SKM-1 (cell line): ENCODE measurements around the gene TIAM2.

Experiments
- DNase-seq: peaks from one replicate; lab custom pipeline; 2025; ENCODE audit not compliant: unreplicated experiment; lab: John Stamatoyannopoulos, UW

TIAM2 gene

GRCh38 chr6:155056756-155057155 is 61.6 kb downstream of the TIAM2 start:
- DNase-seq, result no peak

- DNase-seq, result no peak
These were observed 66.3 kb downstream of the TIAM2 start for GRCh38 chr6:155061381-155061780.

- no peak for DNase-seq
These were observed 67.8 kb downstream of the TIAM2 start for GRCh38 chr6:155062866-155063341.

GRCh38 chr6:155064303-155064702 is 69.2 kb downstream of the TIAM2 start:
- no peak for DNase-seq

GRCh38 chr6:155066361-155066760 is 71.2 kb downstream of the TIAM2 start:
- DNase-seq, result no peak

- no peak for DNase-seq
These were observed 72.0 kb downstream of the TIAM2 start for GRCh38 chr6:155066921-155067680.

- DNase-seq, result peak; percentile 60
These were observed 73.0 kb downstream of the TIAM2 start for GRCh38 chr6:155067956-155068615.

- DNase-seq, result no peak
These were observed 74.4 kb downstream of the TIAM2 start for GRCh38 chr6:155069543-155069942.

GRCh38 chr6:155075930-155076695 is 81.0 kb downstream of the TIAM2 start:
- no peak for DNase-seq

- DNase-seq, result no peak
These were observed 82.2 kb downstream of the TIAM2 start for GRCh38 chr6:155077331-155077730.

GRCh38 chr6:155077784-155078183 is 82.7 kb downstream of the TIAM2 start:
- peak; percentile 58 for DNase-seq

GRCh38 chr6:155078331-155078745 is 83.2 kb downstream of the TIAM2 start:
- DNase-seq, result peak; percentile 54

- DNase-seq, result no peak
These were observed 84.9 kb downstream of the TIAM2 start for GRCh38 chr6:155079985-155080452.

- no peak for DNase-seq
These were observed 86.0 kb downstream of the TIAM2 start for GRCh38 chr6:155080881-155081845.

- no peak for DNase-seq
These were observed 89.5 kb downstream of the TIAM2 start for GRCh38 chr6:155084431-155085123.

GRCh38 chr6:155085582-155086257 is 90.6 kb downstream of the TIAM2 start:
- no peak for DNase-seq

GRCh38 chr6:155088856-155089255 is 93.7 kb downstream of the TIAM2 start:
- DNase-seq, result no peak

GRCh38 chr6:155089746-155090145 is 94.6 kb downstream of the TIAM2 start:
- DNase-seq, result no peak

- DNase-seq, result no peak
These were observed 95.1 kb downstream of the TIAM2 start for GRCh38 chr6:155090166-155090565.
